ENCODE measurements around the gene CDH23.

GRCh38 chr10:71599518-71599917, 202.8 kb downstream of the CDH23 start:
- TF ChIP-seq CTCF (IDR thresholded peaks at IDR 0.05; ENCODE audit: poor library complexity) (no peak), EZH2 (IDR thresholded peaks at IDR 0.05; ENCODE audit: borderline replicate concordance) (no peak)
